Stimulated activated CD4-positive, alpha-beta T cell treated with anti-CD3 and anti-CD28 coated beads, Interleukin-1b, Interleukin-23, amount 100 ng/mL, for 24 hours (primary cell): ENCODE data around the gene PARP1.
A peak's percentile ranks its signal among the peaks of the same experiment; 100 is the strongest.

Source experiments
- DNase-seq, 4 experiments: peaks; one replicate each; pipeline ENCODE4 v3.0.0-alpha.2; 2020; ENCODE audit warnings: low read depth in 4 of 4, low spot score in 1 of 4

PARP1 gene

DNA sequence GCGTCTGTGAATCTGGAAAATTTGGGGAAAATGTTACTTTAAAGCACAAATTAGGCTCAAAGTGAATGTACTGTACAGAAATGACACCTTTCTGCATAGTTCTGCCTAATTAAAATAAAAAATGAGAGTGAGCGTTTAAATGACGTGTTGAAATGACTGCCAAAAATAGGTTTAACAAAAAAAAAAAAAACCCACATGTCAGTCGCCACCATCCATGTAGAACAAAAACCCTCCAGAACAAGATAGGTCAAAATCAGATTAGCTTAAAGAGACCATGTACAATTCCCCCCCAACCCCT is 745 bp downstream of the PARP1 start:
- DNase-seq: no peak

DNA sequence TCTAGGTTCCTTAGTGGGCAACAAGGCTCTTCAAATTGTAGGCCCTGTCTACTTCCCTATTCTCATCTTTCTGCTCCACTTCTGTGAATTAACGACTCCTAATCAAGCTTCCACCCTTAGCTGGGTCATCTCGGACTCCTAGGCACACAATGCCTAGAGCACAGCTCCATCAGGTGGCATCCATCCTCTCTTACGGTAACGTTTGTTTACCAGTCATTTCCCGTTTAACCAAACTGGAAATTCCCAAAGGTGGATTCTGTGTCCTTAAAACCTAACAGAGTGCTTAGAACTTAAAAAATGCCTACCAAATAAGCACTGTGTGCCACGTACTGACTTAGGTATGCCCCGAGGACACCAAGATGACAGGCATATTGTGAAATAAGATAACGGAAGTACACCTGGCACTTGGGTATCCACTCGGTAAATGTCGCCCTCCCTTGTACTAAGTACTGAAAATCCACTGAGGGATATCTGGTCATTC is 1.5 kb downstream of the PARP1 start:
- no peak for DNase-seq

DNA sequence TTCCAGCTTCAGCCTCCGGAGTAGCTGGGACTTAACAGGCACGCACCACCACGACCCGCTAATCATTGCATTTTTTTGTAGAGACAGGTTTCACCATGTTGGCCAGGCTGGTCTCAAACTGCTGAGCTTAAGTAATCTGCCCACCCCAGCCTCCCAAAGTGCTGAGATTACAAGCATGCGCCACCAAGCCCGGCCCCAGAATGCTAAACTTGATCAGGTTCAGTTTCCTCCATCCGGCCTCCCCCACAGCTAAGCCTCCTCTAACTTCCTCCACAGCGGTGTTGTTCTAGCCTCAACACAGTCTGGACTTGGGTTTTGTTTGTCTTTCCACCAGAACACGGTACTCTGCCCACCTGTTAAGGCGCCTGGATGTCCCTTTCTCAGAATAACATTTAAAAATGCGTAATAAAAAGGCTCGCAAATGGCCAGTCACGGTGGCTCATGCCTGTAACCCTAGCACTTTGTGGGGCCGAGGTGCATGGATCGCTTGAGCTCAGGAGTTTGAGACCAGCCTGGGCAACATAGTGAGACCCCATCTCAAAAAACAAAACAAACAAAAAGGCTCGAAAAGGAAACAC is 2.4 kb downstream of the PARP1 start:
- peak in 1 of 4 experiments; percentile 6 for DNase-seq

DNA sequence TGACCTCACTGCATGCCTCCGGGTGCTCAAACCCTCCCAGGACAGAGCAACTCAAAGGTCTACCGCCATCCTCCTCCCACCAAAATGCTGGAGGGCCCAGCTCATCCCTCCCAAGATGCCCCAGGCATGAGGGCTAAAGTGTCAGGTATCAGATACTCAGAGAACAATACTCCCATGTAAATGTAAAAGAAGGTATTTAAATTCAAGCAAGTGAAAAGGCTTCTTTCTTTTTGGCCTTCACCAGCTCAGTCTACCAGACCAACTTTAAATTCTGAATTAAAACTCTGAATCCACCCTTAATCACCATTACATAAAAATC is 3.0 kb downstream of the PARP1 start:
- DNase-seq: no peak

DNA sequence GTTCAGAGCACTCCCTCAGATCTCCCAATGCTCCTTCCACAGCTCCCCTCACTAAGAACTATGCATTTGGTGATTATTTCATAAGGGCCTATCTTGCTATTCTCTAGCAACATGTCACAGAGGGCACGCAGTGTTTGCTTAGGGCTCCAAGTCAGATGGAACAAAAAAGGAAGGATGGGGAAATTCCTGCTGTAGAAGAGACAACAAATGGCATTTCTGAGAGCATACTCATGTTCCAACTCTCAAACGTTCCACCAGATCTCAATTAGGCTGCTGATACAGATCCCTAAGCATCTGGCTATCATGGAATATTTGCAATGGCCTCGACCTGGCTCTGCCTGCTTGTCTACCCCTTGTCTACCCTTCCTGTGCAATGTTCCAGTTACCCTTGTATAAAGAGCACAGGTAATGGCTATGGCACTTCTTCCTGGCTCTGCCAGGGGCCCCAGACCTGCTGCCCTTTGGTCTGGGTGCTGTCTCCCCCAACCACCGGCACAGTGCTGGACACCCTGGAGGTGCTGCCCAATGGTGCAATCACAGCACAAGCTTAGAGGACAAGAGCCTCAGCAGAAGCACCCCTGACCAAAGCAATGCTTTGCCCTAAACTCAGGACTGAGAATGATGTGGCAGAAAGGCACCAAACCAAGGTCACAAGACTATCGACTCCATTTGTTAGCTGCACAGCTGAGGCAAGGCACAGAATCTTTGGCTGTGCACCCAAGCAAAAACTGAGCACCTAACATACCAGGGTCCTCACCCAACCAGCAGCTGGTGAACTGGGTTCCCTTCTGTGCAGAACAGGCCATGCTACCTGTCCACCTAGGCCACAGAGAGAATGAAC is 3.6 kb downstream of the PARP1 start:
- DNase-seq: no peak

DNA sequence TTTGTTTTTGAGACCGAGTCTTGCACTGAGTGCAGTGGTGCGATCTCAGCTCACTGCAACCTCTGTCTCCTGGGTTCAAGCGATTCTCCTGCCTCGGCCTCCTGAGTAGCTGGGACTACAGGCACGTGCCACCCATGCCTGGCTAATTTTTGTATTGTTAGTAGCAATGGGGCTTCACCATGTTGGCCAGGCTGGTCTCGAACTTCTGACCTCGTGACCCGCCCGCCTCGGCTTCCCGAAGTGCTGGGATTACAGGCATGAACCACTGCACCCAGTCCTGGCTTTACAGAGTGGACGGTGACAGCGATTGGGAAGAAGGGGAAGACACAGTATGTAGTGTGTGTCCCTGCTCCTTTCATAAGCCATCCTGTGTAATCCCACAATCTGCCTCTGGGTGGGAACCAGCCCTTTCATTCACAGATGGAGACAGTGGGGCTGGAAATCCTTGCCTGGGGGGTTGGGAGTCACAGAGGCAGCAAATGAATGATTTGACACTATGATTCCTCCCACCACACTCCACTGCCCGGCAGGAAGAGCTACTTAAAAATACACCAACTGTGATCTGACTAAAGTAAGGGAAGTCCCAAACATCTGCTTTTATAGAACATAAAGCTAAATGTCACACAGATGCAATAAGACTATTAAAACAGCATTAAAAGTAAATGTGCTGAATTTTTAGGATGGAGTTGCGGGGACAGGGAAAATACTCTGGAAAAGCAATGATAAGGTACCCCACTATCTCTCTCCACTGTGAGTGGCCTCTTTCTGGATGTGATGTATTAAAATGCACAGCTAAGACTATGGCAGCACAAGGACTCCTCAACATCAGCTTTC is 4.5 kb downstream of the PARP1 start:
- DNase-seq: no peak

DNA sequence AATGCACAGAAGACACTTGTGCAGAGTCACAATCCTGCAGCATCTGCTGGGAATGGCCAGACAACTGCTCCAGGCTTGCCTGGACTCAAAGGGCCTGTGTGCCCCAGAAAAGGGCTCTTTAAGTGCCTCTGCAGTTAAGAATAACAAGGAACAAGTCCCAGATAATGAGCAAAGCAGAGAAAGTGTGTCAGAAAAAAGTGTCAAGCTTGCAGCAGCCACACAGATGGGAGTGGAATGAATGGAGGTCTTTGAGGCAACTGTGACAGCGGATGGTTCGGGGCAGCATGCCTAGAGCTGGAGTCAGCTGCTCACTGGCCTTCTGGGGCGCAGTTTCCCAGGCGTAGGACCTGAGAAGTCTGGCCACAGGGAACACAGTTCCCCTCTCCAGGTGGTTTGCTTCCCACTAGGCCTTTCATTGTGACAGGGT is 5.1 kb downstream of the PARP1 start:
- no peak for DNase-seq

DNA sequence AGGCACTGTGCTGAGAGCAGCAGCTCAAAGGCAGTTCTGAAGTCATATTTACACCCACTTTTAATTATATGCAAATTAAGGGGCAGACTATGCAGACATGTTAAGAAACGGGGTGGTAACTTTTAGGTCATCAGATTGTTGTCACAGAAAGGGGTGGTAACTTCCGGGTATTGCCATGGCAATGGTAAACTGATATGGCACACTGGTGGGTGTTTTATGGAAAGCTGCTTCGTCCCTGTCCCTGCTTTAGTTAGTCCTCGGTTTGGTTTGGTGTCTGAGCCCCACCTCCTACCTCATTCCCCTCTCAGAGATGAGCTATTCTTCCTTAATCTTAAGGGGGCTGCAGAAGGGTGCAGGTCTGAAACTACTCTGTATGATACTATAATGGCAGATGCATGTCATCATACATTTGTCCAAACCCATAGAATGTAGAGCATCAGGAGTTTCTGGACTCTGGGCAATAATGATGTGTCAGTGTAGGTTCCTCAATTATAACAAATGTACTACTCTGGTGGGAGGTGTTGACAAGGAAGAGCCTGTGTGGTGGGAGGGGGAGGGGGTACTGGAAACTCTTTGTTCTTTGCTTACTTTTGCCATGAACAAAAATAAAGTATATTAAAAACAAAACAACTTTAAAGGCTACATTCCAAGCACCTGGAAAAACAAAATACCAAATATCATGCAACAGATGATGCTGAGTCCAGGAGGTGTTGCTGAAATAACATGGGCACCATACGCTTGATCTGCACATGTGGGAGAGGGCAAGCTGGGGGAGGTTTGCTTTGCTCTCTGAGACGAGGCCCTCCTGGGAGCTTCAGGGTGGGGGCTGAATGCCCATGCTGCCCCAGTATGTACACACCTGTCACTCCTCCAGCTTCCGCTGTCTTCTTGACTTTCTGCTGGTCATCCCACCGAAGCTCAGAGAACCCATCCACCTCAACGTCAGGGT is 6.3 kb downstream of the PARP1 start:
- DNase-seq: no peak

DNA sequence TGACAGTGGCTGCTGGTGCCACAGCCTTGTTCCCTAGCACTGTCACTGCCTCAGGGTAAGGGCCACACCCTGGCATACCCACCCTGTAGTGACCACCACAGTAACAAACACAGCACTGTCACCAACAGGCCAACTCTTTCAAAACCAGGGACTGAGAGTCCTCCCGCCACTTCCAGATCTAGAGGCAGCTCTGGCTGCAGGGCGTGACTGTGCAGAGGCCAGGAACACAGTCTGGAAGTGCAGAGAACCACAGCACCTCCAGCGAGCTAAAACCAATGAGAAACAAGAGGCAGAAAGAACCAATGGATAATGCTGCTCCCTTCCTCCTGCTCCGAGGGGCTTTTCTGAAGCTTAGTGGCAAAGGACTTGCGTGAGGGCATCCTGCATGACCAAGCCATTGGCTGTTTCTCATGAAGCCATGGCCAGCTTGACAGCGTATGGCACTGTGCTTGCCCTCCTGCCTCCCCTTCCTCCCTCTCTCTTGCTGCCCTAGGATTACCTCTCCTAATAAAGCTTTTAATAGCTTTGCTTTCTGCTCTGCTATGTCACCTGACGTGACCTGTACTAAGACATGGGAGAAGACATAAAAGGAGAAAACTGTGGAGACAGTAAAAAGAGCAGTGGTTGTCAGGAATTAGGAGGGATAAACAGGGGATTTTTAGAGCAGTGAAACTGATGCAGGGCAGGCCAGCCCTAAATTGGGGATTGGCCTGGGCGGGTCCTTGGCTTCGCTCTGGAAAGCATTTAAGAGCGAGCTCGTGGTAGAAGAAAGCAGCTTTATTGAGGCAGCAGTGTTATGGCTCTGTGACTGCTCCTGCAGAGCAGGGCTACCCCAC is 7.2 kb downstream of the PARP1 start:
- no peak for DNase-seq

DNA sequence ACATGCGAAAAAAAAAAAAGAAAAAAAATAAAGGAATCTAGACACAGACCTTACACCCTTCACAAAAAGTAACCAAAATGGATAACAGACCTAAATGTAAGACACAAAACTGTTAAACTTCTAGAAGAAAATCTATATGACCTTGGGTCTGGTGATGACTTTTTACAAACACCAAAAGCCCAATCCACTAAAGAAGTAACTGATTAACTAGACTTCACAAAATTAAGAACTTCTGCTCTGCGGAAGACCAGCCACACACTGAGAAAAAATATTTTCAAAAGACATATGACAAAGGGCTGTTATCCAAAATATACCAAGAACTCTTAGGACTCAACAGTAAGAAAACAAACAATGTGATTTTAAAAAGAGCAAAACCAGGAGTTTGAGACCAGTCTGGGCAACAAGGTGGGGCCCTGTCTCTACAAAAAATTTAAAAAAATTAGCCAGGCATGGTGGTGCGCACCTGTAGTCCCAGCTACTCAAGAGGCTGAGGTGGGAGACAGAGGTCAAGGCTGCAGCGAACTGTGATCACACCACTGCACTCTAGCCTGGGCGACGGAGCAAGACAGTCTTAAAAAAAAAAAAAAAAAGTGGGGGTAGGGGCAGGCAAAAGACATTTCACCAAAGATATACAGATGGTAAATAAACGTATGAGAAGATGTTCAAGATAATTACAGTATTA is 9.8 kb downstream of the PARP1 start:
- no peak for DNase-seq

DNA sequence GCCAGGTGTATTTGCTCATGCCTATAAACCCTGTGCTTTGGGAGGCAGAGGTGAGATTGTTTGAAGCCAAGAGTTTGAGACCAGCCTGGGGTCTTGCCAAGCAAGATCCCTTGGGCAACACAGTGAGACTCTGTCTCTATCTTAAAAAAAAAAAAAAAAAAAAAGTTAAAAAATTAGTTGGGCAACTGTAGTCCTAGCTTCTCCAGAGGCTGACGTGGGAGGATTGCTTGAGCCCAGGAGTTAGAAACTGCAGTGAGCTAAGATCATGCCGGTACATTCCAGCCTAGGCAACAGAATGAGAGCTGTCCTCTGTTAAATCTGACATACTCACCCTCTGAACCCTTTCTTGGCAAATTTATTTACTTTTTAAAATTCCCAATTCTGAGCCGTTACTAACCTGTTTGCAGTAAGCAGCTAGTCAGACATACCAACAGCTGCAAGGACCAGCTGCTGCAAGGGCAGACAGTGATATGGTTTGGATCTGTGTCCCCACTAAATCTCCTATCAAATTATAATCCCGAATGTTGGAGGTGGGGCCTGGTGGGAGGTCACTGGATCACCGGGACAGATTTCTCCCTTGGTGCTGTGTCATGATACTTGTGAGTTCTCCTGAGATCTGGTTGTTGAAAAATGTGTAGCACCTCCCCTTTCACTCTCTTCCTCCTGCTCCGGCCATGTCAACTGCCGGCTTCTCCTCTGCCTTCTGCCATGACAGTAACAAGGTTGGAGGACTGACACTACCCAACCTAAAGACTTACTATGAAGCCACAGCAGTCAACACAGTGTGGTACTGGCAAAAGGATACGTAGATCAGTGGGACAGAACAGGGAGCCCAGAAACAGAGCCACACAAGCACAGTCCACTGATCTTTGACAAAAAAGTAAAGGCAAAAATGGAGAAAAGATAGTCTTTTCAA is 10.6 kb downstream of the PARP1 start:
- no peak for DNase-seq

DNA sequence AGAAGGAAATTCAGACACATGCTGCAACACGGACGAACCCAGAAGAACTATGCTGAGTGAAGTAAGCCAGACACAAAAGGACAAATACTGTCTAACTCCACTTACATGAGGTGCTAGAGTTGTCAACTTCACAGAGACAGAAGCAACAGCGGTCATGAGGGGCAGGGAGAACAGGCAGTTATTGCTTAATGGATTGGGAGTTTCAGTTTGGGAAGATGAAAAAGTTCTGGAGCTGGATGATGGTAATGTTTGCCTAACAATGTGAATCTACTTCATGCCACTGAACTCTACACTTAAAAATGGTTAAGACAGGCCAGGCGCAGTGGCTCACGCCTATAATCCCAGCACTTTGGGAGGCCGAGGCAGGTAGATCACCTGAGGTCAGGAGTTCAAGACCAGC is 12.1 kb downstream of the PARP1 start:
- DNase-seq: no peak

DNA sequence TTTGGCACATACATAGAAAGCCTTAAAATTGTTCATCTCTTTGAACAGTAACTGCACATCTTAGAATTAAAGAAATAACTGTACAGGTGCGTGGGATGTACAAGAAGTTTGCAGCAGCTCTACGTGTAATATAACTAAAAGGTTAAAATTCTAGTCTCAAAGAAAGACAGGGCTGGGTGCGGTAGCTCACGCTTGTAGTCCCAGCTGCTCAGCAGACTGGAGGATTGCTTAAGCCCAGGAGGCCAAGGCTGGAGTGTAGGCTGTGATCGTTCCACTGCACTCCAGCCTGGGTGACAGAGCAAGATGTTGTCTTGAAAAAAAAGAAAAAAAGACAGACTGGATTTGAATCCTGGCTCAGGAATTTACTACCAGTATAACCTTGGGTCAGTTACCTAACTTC is 13.4 kb downstream of the PARP1 start:
- DNase-seq: no peak

DNA sequence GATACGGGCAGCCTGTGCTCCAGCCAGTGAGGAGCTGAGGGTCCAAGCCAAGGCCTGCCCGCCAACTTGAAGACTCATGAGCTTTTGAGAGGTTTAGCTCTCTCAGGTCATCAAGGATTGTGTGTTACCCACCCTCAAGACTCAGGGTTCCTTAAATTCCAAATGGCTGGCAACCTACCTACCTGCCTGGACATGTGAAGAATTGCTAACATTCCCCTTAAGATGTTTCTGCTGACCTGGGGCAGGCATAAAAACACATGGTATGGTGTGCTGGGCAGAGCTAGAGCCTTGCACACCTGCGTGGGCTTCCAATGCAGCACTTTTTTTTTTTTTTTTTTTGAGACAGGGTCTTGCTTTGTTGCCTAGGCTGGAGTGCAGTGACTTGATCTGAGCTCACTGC is 17.2 kb downstream of the PARP1 start:
- DNase-seq: no peak

DNA sequence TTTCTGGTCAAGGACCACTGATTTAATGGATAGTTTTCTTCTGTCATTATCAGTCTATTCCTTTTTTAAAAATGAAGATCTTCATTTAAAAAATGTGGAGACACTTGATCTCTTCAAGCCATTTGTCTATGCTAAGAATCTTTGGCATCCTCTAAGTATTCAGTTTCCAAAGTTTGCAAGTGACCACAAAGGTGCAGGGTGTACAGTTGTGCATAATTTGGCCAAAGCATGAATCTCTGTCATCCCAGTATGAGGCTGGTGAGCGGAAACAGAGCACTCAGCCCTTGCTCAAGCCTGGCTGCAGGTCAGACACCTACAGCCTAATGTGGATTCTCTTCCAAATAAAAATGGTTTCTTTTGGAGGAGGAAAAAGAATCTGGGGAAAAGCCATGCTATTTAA is 19.8 kb downstream of the PARP1 start:
- no peak for DNase-seq

DNA sequence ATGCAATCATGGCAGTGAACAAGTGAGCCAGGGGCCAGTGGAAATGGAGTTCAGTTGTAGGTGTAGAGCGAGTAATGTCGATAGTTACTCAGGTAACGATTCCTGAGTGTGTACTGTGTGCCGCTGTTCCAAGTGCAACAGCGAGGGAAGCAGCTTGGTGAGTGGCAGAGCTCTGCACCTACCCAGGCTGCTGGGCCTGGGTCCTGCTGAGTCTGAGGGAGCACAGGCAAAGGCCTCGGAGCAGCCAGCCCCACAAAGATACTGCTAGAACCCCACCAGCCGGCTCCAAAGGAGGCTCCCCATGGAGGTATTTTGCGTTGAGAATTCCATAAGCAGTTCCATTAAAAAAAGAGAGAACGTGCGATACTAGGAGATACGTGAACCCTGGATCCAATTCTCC is 23.2 kb downstream of the PARP1 start:
- no peak for DNase-seq

DNA sequence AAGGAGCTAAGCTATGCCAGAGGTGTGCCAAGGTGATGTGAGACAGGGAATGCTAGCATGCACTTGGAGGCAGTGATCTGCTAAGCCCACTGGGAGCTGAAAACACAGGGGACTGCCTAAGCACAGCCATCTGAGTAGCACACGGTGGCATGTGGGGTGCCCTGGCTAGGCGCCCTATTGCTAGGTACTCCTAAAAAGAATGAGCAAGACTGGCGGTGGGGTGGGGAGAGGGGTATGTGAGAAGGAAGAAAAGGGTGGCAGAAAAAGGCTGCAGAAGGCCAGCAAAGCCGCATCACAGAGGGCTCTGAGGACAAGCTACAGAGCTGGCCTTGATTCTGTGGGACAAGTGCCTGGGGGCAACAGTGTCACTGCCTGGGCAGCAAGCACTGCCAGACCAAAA is 23.9 kb downstream of the PARP1 start:
- DNase-seq: no peak

DNA sequence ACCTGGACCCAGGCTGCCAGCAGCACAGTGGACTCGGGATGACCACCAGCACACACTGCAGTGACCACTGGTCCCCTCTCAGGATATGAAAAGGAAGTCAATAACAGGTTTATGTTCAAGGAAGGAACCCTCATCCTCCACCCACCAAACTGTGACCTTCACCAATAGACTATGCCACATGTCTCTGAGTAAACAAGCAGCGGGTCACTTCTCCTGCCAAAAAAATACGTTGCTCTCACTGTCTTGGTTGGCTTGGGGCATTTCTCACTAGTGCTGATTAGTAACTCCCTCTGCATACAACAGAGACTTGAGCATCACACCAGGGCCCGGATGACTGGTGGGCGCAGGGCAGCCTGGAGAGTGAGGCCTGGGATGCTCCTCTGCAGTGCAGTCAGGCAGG is 25.9 kb downstream of the PARP1 start:
- no peak for DNase-seq
